Measurements from ENCODE around the gene TLL1. TPM values are rescaled to one million over a fixed set of nuclear protein-coding genes. Genes with fewer than 3 reads are reported as not detected.

The TLL1 gene
- total RNA-seq, 1 donor from 2014 or later = 7.9 TPM

DNA sequence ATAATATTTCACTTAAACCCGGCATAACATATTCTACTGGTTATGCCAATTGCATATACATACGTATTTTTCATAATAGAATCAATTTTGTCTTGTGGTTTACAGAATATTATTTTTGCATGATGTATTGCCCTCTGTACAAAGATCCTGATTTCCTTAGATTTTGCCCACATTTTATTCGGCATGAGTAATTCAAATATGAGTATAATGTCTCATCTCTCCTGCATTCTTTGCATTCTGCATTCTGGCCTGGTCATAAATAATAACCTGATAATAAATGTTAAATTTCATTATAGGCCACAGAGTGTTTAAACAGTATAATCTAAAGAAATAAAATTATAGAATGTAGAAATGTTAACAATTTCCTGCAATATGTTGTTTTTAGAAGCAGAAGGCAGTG lies 205.3 kb downstream of the TLL1 start:
- DNase-seq (ENCODE audit: low read depth) = no peak
- Histone ChIP-seq H3K36me3 (ENCODE audit: control insufficient read depth, insufficient read depth, low read length) (no peaks in the 10 kb centered on the region), H3K4me3 (ENCODE audit: low read depth, low read length) (no peak overlapping the region), H3K27me3 (ENCODE audit: control insufficient read depth, insufficient read depth, low read length) (no peaks in the 10 kb centered on the region)
- TF ChIP-seq, protein P1, sequence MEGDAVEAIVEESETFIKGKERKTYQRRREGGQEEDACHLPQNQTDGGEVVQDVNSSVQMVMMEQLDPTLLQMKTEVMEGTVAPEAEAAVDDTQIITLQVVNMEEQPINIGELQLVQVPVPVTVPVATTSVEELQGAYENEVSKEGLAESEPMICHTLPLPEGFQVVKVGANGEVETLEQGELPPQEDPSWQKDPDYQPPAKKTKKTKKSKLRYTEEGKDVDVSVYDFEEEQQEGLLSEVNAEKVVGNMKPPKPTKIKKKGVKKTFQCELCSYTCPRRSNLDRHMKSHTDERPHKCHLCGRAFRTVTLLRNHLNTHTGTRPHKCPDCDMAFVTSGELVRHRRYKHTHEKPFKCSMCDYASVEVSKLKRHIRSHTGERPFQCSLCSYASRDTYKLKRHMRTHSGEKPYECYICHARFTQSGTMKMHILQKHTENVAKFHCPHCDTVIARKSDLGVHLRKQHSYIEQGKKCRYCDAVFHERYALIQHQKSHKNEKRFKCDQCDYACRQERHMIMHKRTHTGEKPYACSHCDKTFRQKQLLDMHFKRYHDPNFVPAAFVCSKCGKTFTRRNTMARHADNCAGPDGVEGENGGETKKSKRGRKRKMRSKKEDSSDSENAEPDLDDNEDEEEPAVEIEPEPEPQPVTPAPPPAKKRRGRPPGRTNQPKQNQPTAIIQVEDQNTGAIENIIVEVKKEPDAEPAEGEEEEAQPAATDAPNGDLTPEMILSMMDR (IDR thresholded peaks at IDR 0.05; ENCODE audit: insufficient read depth, low read length, poor library complexity, severe bottlenecking) = no peak

DNA sequence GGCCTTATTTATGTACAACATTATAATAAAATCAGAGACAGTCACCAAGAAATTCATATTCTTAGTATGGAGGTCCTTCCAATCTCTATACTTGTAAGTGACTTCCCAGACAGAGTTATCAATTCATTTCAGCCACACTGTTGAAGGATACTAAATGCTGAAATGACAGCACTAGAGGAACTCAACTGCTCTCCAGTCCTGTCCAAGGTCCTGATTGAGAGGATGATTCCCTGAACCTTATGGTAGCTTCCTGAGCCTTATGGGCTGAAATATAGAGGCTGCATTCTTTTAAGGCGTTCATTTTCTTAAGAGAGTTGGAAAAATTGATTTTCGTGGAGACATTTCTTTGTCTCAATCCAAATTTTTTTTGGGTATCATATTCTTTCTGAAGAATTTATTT lies 205.9 kb downstream of the TLL1 start:
- TF ChIP-seq, protein P1 (IDR thresholded peaks at IDR 0.05; ENCODE audit: insufficient read depth, low read length, poor library complexity, severe bottlenecking) = no peak
- Histone ChIP-seq H3K27me3 (ENCODE audit: control insufficient read depth, insufficient read depth, low read length) (no peaks in the 10 kb centered on the region), H3K36me3 (ENCODE audit: control insufficient read depth, insufficient read depth, low read length) (no peaks in the 10 kb centered on the region), H3K4me3 (ENCODE audit: low read depth, low read length) (no peak overlapping the region)
- no peak for DNase-seq (ENCODE audit: low read depth)

DNA sequence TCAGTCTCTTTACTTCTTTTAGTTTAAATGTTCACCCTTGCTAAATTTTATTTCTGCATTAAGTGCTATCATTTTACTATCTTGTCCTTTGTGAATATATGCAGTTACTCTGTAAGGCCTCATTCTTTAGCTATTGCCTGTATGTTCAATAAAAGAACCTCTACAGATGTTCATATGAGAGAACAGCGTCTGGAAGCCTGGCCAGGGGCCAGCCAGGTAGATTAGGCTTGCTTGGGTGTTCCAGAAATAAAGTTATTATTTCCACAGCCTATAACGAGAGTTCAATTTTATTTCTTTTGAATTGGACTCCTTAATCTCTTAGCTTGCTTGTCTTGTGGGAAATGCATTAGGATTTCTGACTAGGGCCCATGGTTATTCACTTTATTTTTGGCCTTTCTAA lies 214.5 kb downstream of the TLL1 start:
- Histone ChIP-seq H3K36me3 (ENCODE audit: control insufficient read depth, insufficient read depth, low read length) (no peaks in the 10 kb centered on the region), H3K27me3 (ENCODE audit: control insufficient read depth, insufficient read depth, low read length) (no peaks in the 10 kb centered on the region), H3K4me3 (ENCODE audit: low read depth, low read length) (no peak overlapping the region)
- TF ChIP-seq, protein P1 (IDR thresholded peaks at IDR 0.05; ENCODE audit: insufficient read depth, low read length, poor library complexity, severe bottlenecking) = no peak
- DNase-seq (ENCODE audit: low read depth) = no peak

DNA sequence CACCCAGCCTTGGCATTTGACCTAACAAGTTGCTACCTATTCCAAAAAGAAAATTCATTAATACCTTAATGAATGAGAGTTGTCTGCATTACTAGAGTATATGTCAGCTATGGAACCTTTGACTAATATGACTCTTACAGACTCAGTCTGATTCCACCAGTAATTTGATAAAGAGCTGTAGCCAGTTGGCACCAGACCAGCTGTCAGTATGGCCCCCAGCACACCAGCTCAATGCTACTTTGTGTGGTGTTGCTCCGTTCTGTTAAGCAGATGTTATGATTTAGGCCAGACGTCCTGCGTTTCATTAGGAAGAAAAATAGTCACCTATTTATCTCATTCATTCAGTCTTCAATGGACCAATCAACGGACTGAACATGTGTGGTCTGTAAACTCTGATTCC lies 215.5 kb downstream of the TLL1 start:
- no peaks in the 10 kb centered on the region for H3K27me3 ChIP-seq (ENCODE audit: control insufficient read depth, insufficient read depth, low read length)
- TF ChIP-seq, protein P1 (IDR thresholded peaks at IDR 0.05; ENCODE audit: insufficient read depth, low read length, poor library complexity, severe bottlenecking) = no peak

DNA sequence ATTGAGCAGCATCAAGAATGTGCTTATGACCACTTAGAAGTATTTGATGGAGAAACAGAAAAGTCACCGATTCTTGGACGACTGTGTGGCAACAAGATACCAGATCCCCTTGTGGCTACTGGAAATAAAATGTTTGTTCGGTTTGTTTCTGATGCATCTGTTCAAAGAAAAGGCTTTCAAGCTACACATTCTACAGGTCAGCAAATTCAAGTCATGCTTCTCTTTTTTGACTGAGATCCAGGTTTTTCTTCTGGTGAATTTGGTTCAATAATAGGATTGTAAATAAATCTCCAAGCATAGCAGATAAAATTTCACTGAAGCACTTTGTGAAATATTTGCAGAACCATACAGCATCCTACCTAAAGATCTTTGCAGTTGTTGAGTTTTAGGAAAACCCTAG lies 218.1 kb downstream of the TLL1 start:
- no peak for DNase-seq (ENCODE audit: low read depth)
- Histone ChIP-seq H3K27me3 (ENCODE audit: control insufficient read depth, insufficient read depth, low read length) (no peaks in the 10 kb centered on the region), H3K4me3 (ENCODE audit: low read depth, low read length) (no peak overlapping the region), H3K36me3 (ENCODE audit: control insufficient read depth, insufficient read depth, low read length) (no peaks in the 10 kb centered on the region)
- TF ChIP-seq, protein P1 (IDR thresholded peaks at IDR 0.05; ENCODE audit: insufficient read depth, low read length, poor library complexity, severe bottlenecking) = no peak

More for the DNA sequence above, 215.5 kb downstream of the TLL1 start:
- no peak for DNase-seq (ENCODE audit: low read depth)
- H3K4me3 ChIP-seq (ENCODE audit: low read depth, low read length) = no peak overlapping the region
- H3K36me3 ChIP-seq (ENCODE audit: control insufficient read depth, insufficient read depth, low read length) = no peaks in the 10 kb centered on the region

DNA sequence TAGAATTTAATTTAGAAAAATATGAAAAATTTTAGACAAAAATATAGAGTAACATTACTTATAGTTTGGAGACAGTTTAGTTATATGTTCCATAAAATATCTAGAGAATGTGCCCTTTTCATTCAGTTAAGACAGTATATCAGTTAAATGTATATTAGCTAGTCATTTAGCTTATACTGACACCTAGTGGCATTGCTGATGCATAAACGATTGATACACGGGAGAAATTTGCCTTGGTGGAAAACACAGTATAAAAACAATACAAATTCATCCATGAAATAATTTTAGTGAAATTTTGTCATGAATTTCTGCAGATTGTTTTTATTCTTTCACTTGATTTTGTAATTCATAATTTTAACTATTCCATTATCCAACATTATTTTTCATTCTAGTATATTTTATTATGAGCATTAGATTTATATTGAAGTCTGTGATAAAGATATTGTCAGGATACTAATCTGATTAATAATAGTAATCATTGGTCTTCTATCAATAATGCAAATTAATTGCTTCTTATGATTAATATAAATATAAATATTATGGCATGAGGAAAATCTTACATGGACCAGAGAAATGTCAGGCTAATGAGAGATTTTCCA lies 219.0 kb downstream of the TLL1 start:
- DNase-seq (ENCODE audit: low read depth) = no peak
- Histone ChIP-seq H3K27me3 (ENCODE audit: control insufficient read depth, insufficient read depth, low read length) (no peaks in the 10 kb centered on the region), H3K4me3 (ENCODE audit: low read depth, low read length) (no peak overlapping the region), H3K36me3 (ENCODE audit: control insufficient read depth, insufficient read depth, low read length) (no peaks in the 10 kb centered on the region)
- TF ChIP-seq, protein P1 (IDR thresholded peaks at IDR 0.05; ENCODE audit: insufficient read depth, low read length, poor library complexity, severe bottlenecking) = peak; percentile 65

Measured in kidney epithelial cell (primary cell).